ENCODE data around the gene ARMC9. TPM values are rescaled to one million over a fixed set of nuclear protein-coding genes. Genes with fewer than 3 reads are reported as not detected.
"Not testable (repeated sequence)": the region's sequence is repeated elsewhere in the genome, so short reads cannot be mapped to it uniquely, and the experiment has no call there.

ARMC9 gene
- total RNA-seq, 1 donor from 2014 or later, result 19.9 TPM

DNA sequence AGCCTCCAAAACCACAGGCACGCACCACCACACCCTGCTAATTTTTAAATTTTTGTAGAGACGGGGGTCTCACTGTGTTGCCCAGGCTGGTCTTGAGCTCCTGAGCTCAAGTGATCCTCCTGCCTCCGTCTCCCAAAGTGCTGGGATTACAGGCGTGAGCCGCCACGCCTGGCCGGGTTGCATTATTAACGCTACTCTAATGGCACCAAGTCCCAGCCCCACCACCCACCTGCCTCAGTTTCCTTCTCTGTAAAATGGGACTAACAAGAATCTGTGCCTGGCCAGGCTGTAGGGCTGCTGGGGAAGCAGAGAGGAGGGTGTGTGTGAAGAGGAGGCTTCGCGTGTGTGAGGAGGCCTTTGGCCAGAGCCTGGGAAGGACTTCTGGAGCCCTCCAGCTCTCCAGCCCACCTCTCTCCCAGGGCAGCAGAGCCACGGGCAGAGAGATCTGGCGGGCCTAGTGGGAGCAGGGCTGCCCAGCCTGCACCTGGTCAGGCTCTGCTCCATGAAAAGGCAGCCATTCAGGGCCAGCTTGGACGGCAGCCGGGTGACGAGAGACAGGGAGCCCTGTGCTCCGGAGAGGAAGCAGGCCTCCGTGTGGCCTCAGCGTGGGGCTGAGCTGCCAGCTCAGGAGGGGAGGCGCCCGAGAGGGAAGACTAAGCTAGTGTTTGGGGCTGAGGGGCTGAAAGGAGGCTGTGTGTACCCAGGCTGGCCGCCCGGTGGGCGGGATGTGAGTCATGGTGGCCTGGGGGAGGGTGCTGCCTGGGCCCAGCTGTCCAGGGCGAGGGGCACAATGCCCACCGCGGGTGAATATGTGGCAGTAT is 189.7 kb downstream of the ARMC9 start:
- peak; percentile 61 for DNase-seq

DNA sequence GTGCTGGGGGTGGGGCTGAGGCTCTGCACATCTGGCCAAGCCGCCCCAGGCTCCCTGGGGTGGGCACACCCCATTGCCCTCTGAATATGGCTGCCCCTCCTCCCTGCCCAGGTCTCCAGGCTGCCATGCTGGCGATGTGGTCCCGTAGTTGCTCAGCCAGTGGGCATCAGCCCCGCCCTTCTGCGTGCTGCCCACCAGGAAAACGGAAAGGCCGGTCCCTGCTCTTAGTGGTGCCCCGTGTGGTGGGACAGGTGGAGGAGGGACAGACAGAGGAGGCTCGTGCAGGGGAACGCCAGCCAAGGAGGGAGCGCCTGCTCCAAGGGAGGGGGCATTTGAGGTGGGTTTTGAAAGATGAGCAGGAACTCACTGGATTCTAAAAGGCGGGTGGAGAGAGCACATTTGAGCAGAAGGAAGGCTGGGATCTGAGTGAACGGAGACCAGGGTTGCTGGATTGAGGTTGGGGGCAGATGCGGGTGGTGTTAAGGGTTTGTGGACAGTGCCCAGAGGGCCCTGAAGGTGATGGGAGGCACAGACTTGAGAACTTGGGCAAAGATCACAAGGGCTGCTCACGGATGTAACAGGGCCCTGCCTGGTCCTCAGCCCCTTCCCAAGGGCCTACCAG is 190.4 kb downstream of the ARMC9 start:
- no peak for DNase-seq

DNA sequence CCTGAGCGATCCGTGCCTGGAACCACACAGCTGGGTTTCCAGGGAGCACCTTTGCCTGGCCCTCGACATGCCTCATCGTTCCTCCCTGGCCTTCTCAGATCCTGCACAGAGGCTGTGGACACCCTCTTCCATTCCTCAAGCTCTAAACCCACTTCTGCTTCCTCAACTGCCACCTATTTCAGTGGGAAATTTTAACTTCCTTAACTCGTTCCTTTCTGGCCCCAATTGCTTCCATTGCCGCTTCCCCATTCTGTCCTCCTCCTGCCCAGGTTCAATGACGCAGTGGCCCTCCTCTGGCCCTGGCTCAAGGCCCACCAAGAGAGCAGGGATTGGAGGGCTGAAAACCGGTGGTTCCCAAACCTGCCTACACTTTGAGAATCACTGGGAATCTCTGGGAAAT is 192.2 kb downstream of the ARMC9 start:
- no peak for DNase-seq

DNA sequence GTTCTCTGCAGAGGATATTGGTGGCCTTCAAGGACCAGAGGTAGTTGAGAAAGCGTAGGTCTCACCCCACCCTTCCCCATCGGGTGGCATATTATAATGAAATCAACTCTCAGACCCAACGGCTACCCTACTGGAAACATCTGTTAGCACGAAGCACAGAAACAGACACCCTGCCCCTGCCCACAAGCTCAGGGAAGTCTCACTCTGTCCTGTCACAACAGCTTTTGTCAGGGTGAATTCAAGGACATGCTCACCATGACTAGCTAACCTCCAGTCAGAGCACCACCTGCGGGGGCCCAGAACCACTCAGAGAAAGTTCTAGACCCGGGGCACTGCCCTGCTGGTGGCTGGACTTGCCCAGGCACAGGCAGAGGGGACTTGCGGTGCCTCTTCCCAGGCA is 193.6 kb downstream of the ARMC9 start:
- no peak for DNase-seq

DNA sequence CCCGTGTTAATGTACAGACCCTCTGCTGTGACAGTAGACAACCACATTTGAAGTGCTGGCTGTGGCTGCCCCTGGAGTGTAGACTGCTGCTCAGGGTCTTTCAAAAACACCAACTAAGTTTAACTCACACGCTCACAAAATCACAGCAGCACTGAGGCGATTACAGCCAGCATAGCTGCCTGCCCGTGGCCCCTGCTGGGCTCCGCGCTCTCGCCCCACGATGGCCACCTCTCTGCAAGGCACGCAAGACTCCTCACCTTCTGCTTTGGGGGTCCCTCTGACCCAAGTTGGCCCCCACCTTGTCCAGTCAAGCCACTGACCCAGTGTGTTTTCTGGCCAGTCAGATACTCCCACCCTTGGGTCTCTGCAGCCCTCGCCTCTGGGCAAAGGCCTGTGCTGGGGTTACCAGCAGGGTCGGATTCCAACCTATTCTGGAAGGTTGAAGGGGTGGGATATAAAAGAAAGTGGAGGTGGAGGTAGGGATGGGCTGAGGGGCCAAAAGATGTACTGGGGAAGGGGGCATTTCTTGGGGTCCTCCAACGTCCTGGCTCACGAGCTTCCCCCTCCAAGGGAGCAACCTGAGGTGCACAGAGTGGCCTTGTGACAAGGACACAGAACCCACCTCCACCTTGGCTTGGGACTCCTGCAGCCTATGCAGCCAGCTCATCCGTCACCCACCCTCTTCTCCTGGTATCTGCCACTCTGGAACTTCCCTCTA is 194.2 kb downstream of the ARMC9 start:
- DNase-seq, result no peak

DNA sequence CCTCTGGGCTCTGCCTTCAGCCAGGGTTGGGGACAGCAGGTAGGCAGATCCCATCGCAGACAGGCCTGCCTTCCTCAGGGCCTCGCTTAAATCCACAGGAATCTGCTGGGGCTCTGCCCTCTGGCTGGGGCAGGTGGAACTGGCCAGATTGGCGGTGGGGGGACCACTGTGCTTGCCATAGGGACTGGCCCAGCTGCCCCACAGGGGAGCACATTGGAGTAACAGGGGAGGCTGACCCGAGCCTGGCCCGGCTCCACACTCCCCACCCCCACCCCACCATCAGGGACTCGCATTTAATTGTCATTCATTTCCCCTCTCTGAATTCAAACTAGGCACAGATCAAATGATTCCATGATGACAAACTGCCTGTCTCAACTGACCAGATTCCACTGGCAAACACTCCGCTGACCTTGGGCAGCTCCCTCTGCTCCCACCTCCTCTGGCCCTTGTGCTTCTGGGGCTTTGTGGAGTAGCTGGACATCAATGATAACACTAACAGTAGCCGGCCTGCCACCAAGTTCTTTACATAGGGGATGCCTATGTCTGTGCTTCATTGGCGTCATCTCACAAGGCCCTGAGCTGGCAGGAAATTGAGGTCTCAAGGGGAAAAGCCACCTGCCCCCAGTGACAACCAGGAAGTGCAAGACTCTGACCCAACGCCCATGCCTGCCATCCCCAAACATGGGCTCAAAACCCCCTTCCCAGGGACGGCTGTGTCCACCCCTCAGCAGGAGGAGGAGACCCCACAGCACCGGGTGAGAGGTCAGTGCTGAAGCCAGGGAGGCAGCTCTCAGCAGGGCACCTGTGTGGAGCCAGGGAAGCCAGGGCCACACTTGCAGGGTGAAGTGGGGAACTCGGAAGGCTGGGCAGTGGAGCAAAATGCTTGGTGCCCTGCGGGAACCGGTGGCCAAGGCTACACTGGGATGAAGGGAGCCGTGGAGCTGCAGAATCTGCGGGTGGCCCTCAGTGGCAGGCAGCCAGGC is 195.0 kb downstream of the ARMC9 start:
- DNase-seq, result peak; percentile 50

DNA sequence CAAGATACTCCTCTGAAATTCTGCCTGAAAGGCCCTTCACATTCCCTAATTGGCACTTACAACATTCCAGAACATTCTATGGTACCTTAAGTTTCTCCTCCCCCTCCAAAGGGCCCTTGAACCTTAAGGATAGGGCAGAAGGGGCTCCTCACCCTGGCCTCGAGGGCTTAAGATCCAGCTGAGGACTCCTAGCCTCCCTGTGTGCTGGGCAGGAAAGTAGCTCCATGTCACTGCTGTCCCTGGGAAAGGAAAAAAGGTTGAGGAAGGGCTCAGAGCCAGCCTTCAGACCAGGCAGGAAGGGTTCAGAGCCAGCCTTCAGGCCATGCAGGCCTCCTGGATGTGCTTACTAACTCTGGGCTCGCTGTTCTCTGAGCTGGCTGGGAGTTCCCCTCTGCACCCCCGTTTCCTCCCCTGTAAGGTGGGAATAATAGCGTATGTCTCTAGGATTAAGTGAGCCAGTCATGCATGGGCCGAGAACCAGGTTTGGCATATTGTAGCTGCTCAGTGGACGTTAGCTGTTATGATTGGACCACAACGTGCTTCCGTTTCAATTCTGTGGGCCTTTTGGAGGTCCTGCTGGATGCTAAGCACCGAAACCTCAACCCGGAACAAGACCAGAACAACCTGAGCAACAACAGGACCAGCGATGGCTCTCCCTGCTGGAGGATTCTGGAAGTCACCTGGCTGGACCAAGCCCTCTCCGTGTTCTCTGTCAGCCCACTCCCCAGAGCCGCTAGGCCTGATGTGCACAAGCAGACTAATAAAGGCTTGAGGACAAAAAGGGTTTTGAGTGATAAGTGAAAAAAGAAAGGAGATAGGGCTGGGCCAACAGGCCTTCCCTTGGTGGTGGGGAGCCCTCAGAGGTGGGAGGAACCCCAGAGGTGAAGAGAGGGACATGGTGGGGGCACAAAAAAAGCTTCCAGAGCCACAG is 196.0 kb downstream of the ARMC9 start:
- no peak for DNase-seq

DNA sequence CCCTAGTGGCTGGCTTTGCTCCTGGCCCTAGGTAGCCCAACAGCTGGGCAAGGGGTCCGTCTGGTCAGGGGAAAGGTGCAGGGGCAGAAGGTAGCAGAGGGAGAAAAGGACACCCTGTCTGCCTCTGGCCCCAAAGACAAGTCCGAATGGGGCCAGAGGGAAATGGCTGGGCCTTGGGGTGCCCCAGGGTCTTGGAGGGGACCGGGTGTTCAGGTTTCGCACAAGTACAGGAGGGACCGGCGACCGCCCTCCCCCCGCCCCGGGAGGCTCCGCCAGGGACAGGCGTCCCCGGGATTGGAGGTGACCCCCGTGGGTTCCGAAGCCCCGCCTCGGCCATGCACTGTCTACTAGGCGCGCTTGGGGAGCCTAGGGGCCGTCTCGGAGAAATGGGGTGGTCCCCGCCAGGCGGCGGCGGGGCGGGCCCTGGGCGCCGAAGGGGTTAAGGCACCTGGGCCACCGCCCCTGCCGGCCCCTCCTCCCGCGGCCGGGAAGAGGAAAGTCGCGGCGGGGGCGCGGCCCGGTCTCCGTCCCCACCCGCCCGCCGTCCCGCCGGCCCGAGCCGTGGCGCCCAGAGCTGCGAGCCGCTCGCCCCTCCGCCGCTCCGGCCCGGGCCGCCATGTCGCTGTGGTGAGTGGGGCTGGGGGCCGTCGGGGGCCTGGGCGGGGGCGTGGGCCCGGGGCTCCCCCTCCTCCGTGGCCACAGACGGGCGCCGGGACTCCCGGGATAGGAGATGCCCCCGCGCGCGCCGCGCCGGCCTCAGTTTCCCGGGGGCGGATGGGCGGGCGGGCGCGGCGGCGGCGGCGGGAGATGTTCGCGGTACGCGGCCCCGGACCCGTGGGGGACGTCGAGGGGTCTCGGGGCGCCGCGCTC is 197.0 kb downstream of the ARMC9 start, which contains the start of gene B3GNT7:
TSS of gene B3GNT7 (plus strand) at position 523 of the 870 bp plus-strand sequence. CDS start at position 617, 94 bp downstream.
- no peak for DNase-seq

DNA sequence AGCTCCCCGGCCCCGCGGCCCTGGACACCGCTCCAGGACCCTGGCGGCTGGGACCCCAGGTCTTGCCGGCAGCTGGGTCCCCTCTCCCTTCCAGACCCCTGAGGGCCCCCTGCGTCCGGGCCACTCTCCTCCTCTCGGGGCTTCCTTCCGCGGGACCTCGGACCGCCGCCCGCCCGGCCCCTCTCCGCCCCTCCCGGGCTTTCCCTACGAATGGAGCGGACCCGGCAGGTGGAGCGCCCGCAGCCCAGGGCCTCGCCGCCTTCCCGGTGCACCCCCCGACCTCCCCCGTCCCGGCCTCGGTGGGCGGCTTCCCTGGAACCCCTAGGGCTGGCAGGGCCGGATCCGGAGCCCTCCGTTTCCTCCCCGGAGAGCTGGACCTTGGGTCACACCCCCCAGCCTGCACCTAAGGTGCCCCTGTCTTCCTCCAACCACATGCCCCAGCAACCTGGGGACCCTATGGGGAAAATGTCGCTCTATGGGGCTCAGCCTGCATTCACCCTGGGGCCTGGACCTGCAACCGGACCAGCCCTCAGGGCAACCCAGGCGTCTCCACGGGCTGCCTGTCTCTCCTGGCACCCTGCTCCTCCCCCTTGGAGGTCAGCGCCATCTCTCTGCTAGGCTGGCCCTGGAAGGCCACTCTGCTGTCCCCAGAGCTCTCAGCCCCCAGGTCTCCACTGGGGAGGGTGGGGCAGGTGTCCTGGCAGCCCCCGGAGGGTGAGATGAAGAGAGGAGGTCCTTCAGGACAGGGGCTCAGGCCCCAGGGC is 197.8 kb downstream of the ARMC9 start:
- no peak for DNase-seq

DNA sequence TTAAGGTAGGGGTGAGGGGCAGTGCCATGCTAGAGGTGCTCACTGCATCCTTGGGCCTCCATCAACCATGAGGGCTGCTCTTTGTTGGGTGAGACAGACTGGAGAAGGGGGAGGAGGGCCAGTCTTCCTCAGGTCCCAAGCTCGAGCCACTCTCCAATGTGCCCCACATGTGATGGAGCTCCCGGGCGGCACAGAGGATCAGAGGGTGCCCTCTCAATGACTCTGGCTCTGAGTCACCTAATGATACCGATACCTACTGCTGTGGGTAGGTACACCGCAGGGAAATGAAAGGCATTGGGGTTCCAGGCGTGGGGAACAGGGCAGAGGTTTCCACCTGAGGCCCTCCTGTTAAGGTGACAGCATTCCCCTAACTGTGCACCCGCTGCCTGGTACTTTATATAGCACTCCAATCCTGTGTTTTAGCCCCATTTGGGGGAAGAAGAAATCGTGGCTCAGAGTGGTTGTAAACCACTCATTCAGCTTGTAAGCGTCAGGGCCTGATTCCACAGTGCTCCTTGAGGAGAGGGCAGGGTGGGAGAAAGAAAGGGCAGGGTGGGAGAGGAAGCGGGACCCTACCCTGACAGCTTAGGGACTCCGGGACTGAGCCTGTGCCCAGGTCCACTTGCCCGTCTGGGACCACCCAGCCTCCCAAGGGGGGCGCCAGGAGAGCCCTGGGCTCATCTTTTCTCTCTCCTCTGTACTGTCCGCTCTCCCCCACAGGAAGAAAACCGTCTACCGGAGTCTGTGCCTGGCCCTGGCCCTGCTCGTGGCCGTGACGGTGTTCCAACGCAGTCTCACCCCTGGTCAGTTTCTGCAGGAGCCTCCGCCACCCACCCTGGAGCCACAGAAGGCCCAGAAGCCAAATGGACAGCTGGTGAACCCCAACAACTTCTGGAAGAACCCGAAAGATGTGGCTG is 198.8 kb downstream of the ARMC9 start:
- no peak for DNase-seq

DNA sequence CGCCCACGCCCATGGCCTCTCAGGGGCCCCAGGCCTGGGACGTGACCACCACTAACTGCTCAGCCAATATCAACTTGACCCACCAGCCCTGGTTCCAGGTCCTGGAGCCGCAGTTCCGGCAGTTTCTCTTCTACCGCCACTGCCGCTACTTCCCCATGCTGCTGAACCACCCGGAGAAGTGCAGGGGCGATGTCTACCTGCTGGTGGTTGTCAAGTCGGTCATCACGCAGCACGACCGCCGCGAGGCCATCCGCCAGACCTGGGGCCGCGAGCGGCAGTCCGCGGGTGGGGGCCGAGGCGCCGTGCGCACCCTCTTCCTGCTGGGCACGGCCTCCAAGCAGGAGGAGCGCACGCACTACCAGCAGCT is 199.5 kb downstream of the ARMC9 start:
- no peak for DNase-seq

DNA sequence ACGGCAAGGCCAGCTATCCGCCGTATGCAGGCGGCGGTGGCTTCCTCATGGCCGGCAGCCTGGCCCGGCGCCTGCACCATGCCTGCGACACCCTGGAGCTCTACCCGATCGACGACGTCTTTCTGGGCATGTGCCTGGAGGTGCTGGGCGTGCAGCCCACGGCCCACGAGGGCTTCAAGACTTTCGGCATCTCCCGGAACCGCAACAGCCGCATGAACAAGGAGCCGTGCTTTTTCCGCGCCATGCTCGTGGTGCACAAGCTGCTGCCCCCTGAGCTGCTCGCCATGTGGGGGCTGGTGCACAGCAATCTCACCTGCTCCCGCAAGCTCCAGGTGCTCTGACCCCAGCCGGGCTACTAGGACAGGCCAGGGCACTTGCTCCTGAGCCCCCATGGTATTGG is 200.2 kb downstream of the ARMC9 start:
- DNase-seq, result no peak

DNA sequence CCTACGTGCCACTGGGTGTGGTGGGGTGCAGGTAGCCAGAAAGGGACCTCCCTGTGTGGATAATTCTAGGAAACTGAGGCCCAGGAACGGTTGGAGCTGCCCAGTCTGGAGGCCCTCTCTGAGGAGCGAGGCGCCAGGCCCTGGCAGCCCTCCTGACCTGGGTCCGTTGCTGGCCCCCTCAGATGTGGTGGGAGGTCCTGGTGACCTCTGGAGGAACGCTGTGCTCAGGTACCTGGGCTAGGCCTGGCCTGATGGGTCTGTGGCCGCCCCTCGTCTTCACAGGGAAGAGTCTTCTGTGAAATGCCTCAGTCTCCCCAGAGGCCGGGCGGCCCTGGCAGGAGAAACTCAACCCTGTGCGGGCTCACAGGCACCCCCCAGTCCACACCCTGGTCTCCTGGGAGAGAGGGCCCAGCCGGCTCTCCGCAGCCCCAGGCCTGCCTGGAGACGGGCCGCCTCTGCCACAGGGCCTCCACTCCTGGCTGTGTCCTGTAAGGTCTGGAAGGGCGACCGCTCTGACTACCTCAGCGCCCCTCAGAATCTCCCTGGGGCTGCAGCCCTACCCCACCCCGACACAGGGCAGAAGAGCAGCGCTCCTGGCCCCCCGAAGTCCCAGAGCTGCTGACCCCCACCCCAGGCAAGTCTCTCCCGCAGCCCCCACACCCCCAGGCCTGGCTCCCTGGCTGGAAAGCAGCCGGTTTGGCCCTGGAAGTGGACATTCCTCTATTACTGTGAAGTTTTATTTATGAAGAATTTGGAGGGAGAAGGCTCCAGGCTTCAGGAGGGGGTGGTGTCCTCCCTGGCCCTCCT is 200.8 kb downstream of the ARMC9 start:
- no peak for DNase-seq

DNA sequence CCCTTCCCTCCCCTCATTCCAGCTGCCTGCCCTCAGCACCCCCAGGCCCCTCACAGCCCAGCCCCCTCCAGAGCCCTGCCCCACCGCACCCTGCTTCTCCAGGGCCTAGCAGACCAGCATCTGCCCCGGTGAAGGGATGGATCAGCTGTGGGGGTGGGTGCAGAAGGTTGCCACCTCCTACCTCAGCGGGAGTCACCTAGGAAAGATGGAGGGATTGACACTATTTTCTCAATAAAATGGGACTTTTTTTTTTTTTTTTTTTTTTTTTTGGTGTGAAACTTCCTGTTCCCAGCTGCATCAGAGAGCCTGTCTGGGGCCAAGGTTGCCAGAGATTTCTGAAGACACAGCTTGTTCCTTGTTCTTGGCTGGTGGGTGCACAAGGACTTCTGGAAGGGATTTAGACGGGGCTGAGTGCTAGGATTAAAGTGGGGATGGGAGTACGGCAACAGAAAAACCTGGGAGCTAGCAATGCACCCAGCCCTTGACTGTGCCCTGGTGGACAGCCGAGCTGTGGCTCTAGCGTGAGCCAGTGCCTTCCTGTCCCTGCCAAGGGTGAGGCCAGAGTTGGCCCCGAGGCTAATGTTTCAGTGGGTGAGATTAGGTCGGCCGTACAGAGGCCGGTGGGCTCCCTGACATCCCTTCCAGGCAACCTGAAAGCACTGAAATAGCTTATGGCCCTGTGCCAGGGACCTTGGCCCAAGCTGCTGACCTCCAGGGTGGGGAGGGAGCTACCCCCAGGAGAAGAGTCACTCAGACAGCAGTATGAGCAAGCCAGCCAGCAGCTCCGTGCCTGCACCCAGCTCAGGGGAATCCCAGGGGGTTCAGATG is 201.6 kb downstream of the ARMC9 start:
- no peak for DNase-seq

DNA sequence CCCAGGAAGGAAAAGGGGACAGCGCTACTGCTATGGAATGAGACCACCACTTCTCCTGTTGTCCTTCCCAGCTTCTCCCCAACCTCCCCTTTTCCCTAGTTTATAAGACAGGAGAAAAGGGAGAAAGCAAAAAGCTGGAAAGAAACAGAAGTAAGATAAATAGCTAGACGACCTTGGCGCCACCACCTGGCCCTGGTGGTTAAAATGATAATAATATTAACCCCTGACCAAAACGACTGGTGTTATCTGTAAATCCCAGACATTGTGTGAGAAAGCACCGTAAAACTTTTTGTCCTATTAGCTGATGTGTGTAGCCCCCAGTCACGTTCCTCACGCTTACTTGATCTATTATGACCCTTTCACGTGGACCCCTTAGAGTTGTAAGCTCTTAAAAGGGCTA is 202.2 kb downstream of the ARMC9 start:
- not testable (repeated sequence) for DNase-seq

DNA sequence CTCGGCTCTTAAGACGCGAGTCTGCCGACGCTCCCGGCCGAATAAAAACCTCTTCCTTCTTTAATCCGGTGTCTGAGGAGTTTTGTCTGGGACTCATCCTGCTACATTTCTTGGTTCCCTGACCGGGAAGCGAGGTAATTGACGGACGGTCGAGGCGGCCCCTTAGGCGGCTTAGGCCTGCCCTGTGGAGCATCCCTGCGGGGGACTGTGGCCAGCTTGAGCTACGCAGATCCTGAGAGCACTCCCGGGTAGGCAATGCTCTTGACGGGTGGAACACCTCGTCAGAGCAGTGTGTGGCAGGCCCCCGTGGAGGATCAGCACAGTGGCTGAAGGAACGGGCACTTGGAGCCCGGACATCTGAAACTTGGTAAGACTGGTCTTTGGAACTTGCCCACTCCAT is 202.7 kb downstream of the ARMC9 start:
- DNase-seq, result not testable (repeated sequence)
